AG04450 (cell line): Measurements from ENCODE around the gene SEZ6. TPM values are rescaled to one million over a fixed set of nuclear protein-coding genes. Genes with fewer than 3 reads are reported as not detected.

Experiments
- CTCF ChIA-PET: fragments of 300-600, 350-600 bp; formaldehyde crosslinking; extraction: SDS; loops from one replicate; lab custom pipeline; 2022; ENCODE audit warnings: antibody characterized with exemption, inconsistent platforms; lab: Charles Lee
- POLR2A ChIA-PET: fragments of 350-600 bp; formaldehyde crosslinking; extraction: SDS; loops from one replicate; lab custom pipeline; 2021; ENCODE audit warnings: antibody characterized with exemption, inconsistent platforms; lab: Yijun Ruan, JAX
- DNase-seq: peaks from one replicate; pipeline ENCODE4 v3.0.0-alpha.2; 2011; ENCODE audit warnings: low read depth, low spot score
- H3K27ac ChIP-seq: one replicate; pipeline ENCODE4 v1.5.1; 2012; ENCODE audit warnings: low read depth, low read length, control low read depth
- H3K27me3 ChIP-seq: one replicate; pipeline ENCODE4 v1.6.0; 2012; ENCODE audit warnings: low read length; ENCODE audit not compliant: control insufficient read depth, insufficient read depth
- H3K4me3 ChIP-seq: 2 replicates; pipeline ENCODE4 v1.5.1; 2011; ENCODE audit warnings: mild to moderate bottlenecking, low read depth, low read length, control low read depth
- H3K9me3 ChIP-seq: 2 replicates; pipeline ENCODE4 v1.5.1; 2012; ENCODE audit warnings: low read length; ENCODE audit not compliant: control insufficient read depth, insufficient read depth
- CTCF ChIP-seq: IDR thresholded peaks from 2 replicates; pipeline ENCODE4 v1.5.1; 2011; ENCODE audit warnings: low read depth, low read length, control low read depth, inconsistent platforms
- polyA plus RNA-seq: library from polyadenylated mRNA; depleted of rRNA; stranded (reverse); fragments of >200 nt; gene quantifications from 2 replicates; pipeline ENCODE4 v1.2.3, GENCODE V29; 2011

Gene SEZ6
- polyA plus RNA-seq, 1 experiment, result not detected

GRCh38 chr17:28958820-28959455 lies 46.9 kb downstream of the SEZ6 start:
- CTCF ChIA-PET, result interaction anchor here (1.2 kb wide), 1 partner anchor 155 kb away, joined by 3 read pairs; no protein-coding TSS in a partner anchor

GRCh38 chr17:28957992-28958355 lies 47.9 kb downstream of the SEZ6 start:
- no peaks in the 10 kb centered on the region for H3K9me3 ChIP-seq
- H3K27me3 ChIP-seq, result no peaks in the 10 kb centered on the region
- H3K27ac ChIP-seq, result no peak overlapping the region
- no peak overlapping the region for H3K4me3 ChIP-seq
- ChIA-PET POLR2A (interaction anchor here (0.6 to 0.7 kb wide), 2 partner anchors 128 to 371 kb away, joined by 3 to 4 read pairs; no protein-coding TSS in a partner anchor), CTCF (interaction anchor here (1.2 kb wide), 1 partner anchor 156 kb away, joined by 3 read pairs; no protein-coding TSS in a partner anchor)
- no peak for TF ChIP-seq CTCF
- DNase-seq, result no peak

More at GRCh38 chr17:28958820-28959455, 46.9 kb downstream of the SEZ6 start:
- H3K9me3 ChIP-seq, result no peaks in the 10 kb centered on the region
- H3K4me3 ChIP-seq, result no peak overlapping the region
- no peak for TF ChIP-seq CTCF
- H3K27ac ChIP-seq, result no peak overlapping the region
- H3K27me3 ChIP-seq, result peaks cover 6% of the 10 kb centered on the region
- no peak for DNase-seq
- POLR2A ChIA-PET, result interaction anchor here (0.7 to 1.5 kb wide), 2 partner anchors 159 to 370 kb away, joined by 3 to 4 read pairs; no protein-coding TSS in a partner anchor

GRCh38 chr17:28957277-28957991 lies 48.4 kb downstream of the SEZ6 start:
- TF ChIP-seq CTCF, result no peak
- Histone ChIP-seq H3K4me3 (no peak overlapping the region), H3K9me3 (no peaks in the 10 kb centered on the region), H3K27me3 (no peaks in the 10 kb centered on the region), H3K27ac (no peak overlapping the region)
- DNase-seq, result no peak
- CTCF ChIA-PET, result interaction anchor here (1.2 kb wide), 1 partner anchor 8 kb away, joined by 6 read pairs; no protein-coding TSS in a partner anchor
- POLR2A ChIA-PET, result interaction anchor here (0.6 kb wide), 2 partner anchors 52 to 127 kb away, joined by 3 read pairs; no protein-coding TSS in a partner anchor

- no peaks in the 10 kb centered on the region for H3K9me3 ChIP-seq
- no peak for DNase-seq
- no peak overlapping the region for H3K27ac ChIP-seq
- no peak for TF ChIP-seq CTCF
- H3K27me3 ChIP-seq, result no peaks in the 10 kb centered on the region
- H3K4me3 ChIP-seq, result no peak overlapping the region
- CTCF ChIA-PET, result interaction anchor here (1.2 kb wide), 1 partner anchor 9 kb away, joined by 6 read pairs; no protein-coding TSS in a partner anchor
- POLR2A ChIA-PET, result interaction anchor here (0.6 kb wide), 1 partner anchor 52 kb away, joined by 3 read pairs; no protein-coding TSS in a partner anchor
These were observed 49.0 kb downstream of the SEZ6 start for GRCh38 chr17:28956861-28957260.

GRCh38 chr17:28956112-28956511 lies 49.7 kb downstream of the SEZ6 start:
- DNase-seq, result no peak
- TF ChIP-seq CTCF, result no peak
- Histone ChIP-seq H3K9me3 (no peaks in the 10 kb centered on the region), H3K27ac (no peak overlapping the region), H3K27me3 (no peaks in the 10 kb centered on the region), H3K4me3 (no peak overlapping the region)
- ChIA-PET POLR2A (no interaction called here), CTCF (interaction anchor here (1.2 kb wide), 1 partner anchor 10 kb away, joined by 4 read pairs; no protein-coding TSS in a partner anchor)
